ENCODE results near the gene FAIM2. TPM values are rescaled to one million over a fixed set of nuclear protein-coding genes. Genes with fewer than 3 reads are reported as not detected.

Gene FAIM2
- total RNA-seq, 1 donor from 2014 or later, result 2.9 TPM

GRCh38 chr12:49924628-49925246 lies 21.0 kb upstream of the FAIM2 start:
- intact Hi-C loops (cut with DNase I), result no loop called here
- Histone ChIP-seq H3K4me3 (no peak overlapping the region), H3K36me3 (no peaks in the 10 kb centered on the region), H3K4me1 (peaks cover 9% of the 10 kb centered on the region), H3K9me3 (no peaks in the 10 kb centered on the region), H3K27me3 (ENCODE audit: low read depth) (no peaks in the 10 kb centered on the region), H3K27ac (no peak overlapping the region)
- no peak for DNase-seq
- TF ChIP-seq CTCF (IDR thresholded peaks at IDR 0.05), result no peak
- no peak for ATAC-seq

- no peaks in the 10 kb centered on the region for H3K27me3 ChIP-seq (ENCODE audit: low read depth)
- no peaks in the 10 kb centered on the region for H3K9me3 ChIP-seq
- DNase-seq (no peak), ATAC-seq (no peak)
- no peak for TF ChIP-seq CTCF (IDR thresholded peaks at IDR 0.05)
- no peaks in the 10 kb centered on the region for H3K36me3 ChIP-seq
- H3K27ac ChIP-seq, result no peak overlapping the region
- no peak overlapping the region for H3K4me3 ChIP-seq
- intact Hi-C loops (cut with DNase I), result no loop called here
- peaks cover 10% of the 10 kb centered on the region for H3K4me1 ChIP-seq
Observed at GRCh38 chr12:49923880-49924556, 20.3 kb upstream of the FAIM2 start.

- intact Hi-C loops (cut with DNase I), result no loop called here
- DNase-seq, result no peak
Observed at GRCh38 chr12:49923035-49923644, 19.4 kb upstream of the FAIM2 start.

GRCh38 chr12:49922349-49923034 lies 18.8 kb upstream of the FAIM2 start:
- TF ChIP-seq CTCF (IDR thresholded peaks at IDR 0.05), result no peak
- H3K27ac ChIP-seq, result no peak overlapping the region
- no peaks in the 10 kb centered on the region for H3K27me3 ChIP-seq (ENCODE audit: low read depth)
- no peaks in the 10 kb centered on the region for H3K36me3 ChIP-seq
- ATAC-seq (no peak), DNase-seq (no peak)
- no peak overlapping the region for H3K4me3 ChIP-seq
- intact Hi-C loops (cut with DNase I), result no loop called here
- peaks cover 10% of the 10 kb centered on the region for H3K4me1 ChIP-seq
- H3K9me3 ChIP-seq, result no peaks in the 10 kb centered on the region

More at GRCh38 chr12:49923035-49923644, 19.4 kb upstream of the FAIM2 start:
- no peaks in the 10 kb centered on the region for H3K27me3 ChIP-seq (ENCODE audit: low read depth)
- peaks cover 10% of the 10 kb centered on the region for H3K4me1 ChIP-seq
- H3K36me3 ChIP-seq, result no peaks in the 10 kb centered on the region
- H3K4me3 ChIP-seq, result no peak overlapping the region
- no peaks in the 10 kb centered on the region for H3K9me3 ChIP-seq
- H3K27ac ChIP-seq, result no peak overlapping the region
- TF ChIP-seq CTCF (IDR thresholded peaks at IDR 0.05), result no peak
- no peak for ATAC-seq

- no peak for DNase-seq
- H3K4me1 ChIP-seq, result peaks cover 10% of the 10 kb centered on the region
- no peaks in the 10 kb centered on the region for H3K27me3 ChIP-seq (ENCODE audit: low read depth)
- no peaks in the 10 kb centered on the region for H3K36me3 ChIP-seq
- no peak overlapping the region for H3K27ac ChIP-seq
- no peak for TF ChIP-seq CTCF (IDR thresholded peaks at IDR 0.05)
- no peaks in the 10 kb centered on the region for H3K9me3 ChIP-seq
- no peak overlapping the region for H3K4me3 ChIP-seq
- intact Hi-C loops (cut with DNase I), result no loop called here
- ATAC-seq, result no peak
Observed at GRCh38 chr12:49921936-49922335, 18.2 kb upstream of the FAIM2 start.

All from lower lobe of right lung (tissue), 2 donors.